ENCODE data around the gene ARMH2. TPM values are rescaled to one million over a fixed set of nuclear protein-coding genes. Genes with fewer than 3 reads are reported as not detected.

The ARMH2 gene
- not detected in 2 replicates for total RNA-seq

DNA sequence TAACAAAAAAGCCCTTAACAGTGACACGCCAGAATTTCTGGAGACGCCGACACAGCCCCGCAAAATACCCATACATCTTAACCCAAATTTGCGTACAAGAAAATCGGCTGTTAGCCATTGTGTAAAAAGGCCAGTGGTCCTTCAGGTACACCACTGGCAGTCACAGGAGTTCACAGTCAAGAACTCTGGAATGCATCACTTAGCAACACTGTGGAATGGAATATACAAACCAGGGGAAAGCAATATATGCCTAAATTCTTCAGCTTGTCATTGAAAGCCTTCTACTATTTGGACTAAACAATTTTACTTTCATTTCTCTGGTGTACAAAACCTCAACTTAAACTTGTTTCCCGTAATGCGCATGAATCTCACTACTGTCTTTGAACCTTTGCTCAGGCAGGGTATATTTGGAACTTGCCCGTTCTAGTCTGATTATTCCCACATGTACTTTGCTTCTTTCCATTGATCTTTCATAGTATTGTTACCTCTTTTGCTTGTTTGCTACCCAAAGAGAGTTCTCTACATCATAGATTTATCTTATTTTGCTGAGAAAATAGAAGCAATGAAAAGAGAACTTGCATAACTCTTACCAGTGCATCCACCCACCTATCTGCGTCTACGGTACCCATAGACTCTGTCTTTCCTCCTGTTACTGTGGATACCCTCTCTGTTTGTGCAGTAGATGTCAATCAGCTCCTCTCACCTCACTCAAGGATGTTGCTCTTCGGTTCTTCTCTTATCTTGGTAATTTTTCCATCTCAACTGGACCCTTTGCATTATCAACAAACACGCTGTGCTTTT, at the start of gene ARMH2:
Gene ARMH2, minus strand, starts transcription at position 178 of the 801 bp plus-strand sequence. Its CDS starts 60 bp downstream, at position 118.

DNA sequence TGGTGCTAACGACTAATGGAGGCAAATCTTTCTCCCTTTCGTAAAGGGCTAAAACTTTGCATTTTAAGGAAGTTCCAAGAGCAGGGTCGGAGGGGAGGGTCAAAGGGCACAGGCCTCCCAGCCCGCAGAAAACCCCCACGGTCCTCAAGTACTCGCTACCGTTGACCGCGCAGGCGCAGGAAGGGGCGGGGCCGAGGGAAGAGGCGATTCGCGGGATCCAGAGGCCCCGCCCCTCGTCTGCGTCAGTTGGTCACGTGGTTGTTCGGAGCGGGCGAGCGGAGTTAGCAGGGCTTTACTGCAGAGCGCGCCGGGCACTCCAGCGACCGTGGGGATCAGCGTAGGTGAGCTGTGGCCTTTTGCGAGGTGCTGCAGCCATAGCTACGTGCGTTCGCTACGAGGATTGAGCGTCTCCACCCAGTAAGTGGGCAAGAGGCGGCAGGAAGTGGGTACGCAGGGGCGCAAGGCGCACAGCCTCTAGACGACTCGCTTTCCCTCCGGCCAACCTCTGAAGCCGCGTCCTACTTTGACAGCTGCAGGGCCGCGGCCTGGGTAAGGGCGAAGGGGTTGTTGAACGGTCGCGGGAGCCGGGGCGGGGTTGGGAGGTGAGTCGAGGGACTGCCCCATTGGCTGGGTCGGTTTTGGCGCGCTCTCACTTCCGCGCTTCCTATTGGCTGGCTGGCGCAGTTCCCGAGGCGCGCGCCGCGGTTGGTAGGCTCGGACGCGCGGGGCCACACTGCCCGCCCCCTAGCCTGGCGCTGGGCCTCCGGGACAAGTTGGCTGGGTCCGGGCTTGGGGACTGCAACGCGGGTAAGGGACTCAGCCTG, 23.8 kb downstream of the ARMH2 start, which contains the start of gene GMNN:
Gene GMNN, plus strand, starts transcription at position 242 of the 824 bp plus-strand sequence. CDS start 2,310 bp downstream, outside the sequence.

Other genes starting within 250 kb of the ARMH2 start
- gene KIAA0319, start 152.7 kb downstream of the ARMH2 start, total RNA-seq = not detected in 2 replicates
- gene TDP2, start 132.0 kb downstream of the ARMH2 start, total RNA-seq = 26.2 TPM in 2 replicates
- gene ACOT13, start 131.8 kb downstream of the ARMH2 start, total RNA-seq = 4.3 and 13.8 TPM in 2 replicates
- gene C6orf62, start 79.8 kb downstream of the ARMH2 start, total RNA-seq = 107 and 127 TPM in 2 replicates
- 14.5 and 18.2 TPM in 2 replicates for gene GMNN, start 24.0 kb downstream of the ARMH2 start, total RNA-seq
- gene RIPOR2, start 137.0 kb upstream of the ARMH2 start, total RNA-seq = 14.9 and 19.3 TPM in 2 replicates

All from myometrial cell (primary cell).